SKM-1 (cell line): Measurements from ENCODE around the gene SLC9A5.

Experiments used
- DNase-seq: peaks from one replicate; lab custom pipeline; 2025; ENCODE audit not compliant: unreplicated experiment; lab: John Stamatoyannopoulos, UW

The SLC9A5 gene

GRCh38 chr16:67238278-67238575, 10.6 kb upstream of the SLC9A5 start:
- DNase-seq: no peak

DNA sequence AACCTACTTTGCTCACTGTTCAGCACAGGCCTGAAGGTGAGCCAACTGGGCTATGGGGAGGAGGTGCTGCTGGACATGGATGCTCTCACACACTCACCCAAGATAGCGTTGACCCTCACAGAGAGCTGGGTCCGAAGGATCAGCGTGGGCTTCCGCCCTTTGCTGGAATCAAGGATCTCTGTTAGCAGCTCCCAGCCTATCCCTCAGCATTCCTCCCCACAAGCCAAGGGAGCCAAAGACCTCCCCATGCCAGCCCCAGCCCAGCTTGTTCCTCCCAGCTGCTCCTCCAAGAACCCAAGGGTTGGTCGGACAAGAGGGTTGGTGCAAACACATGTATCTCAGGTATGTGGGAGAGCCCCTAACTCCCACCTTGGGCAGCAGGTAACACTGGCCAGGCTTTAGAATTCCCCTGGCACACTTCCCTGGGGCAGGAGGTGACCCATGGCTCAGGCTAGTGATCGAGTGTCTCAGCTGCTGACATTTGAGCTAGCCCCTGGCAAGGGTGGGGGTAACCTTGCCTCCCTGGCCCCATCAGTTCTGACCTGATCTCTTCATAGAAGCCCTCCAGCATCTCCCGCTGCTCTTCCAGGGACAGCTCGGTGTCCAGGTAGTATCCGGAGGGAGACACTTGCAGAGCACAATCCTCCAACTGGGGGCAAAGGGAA, 9.8 kb upstream of the SLC9A5 start:
- DNase-seq: no peak

GRCh38 chr16:67240506-67240905, 8.3 kb upstream of the SLC9A5 start:
- DNase-seq: no peak

DNA sequence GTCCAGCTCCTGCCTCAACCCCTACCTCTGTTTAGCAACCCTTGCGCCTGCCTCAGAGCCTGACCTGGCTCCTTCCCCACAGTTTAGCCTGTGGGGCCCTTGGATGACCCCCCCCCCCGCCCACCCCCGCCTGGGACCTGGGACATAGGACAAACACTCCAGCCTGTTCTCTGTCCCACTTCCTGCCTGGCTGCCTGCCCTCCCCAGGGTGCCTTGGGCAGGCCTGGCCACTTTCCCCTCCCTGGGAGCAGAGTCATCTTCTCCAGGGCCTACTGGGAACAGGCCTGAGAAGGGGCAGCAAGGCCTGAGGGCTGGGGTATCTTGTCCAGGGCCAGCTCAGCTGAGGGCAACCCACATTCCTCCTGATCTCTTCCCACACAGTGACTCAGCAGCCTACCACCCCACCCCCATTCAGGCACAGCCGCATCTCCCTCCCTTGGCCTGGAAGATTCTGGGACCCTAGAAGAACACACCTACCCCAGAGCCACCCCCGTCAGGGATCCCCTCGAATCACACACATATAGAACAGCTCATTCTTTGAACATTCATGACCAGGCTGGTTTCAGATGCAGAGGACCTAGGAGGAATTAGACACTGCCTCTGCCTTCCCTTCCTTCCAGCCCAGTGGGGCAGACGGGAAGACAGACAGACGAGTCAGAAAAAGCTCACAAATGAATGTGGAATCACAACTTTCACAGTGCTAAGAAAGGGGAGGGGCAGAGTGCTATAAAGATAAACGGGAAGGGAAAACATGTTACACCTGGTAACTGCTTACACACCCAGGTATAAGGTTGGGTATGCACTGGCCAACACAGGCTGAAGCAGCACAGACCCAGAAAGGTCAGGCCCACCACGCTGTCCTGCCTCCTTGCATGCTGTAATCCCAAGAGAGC, 7.5 kb upstream of the SLC9A5 start:
- DNase-seq: no peak

DNA sequence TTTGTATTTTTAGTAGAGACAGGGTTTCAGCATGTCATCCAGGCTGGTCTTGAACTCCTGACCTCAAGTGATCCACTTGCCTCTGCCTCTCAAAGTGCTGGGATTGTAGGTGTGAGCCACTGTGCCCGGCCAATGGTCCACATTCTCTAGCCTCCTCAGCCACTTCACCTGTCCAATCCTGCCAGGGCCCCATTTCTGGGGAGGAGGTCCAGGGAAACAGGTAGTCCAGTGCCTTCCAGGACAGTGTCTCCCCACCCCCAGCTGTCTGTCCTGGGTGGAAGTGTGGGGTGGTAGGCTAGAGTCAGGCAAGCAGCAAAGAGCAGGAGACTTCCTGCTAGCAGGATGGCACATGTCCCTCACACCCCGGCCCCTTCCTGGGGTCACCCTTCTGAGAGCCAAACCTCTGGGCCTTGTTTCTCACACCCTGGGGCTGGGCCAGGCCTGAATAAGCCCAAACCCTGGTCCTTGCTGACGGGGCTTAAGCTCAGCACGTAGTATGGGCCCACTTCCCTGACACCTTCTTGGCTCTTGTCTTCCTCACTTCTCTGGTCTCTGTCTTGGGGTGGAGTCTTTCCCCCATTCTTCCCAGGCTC, 6.5 kb upstream of the SLC9A5 start:
- DNase-seq: no peak

DNA sequence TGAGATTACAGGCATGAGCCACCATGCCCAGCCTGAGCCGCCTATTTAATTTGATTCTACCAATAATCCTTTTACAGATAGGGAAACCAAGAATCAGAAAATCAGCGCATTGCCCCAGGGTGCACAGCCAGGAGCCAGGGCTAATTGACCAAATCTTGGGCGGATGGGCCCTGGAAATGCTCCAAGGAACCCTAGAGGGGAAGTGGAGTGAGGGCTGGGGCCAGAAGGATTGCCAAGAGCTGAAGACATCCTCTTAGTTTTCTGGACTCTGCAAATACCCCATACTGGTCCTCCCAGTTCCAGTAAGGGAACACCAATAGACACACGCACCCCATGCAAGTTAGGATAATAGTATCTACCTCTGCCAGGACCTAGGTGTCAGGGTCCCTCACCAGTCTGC, 5.3 kb upstream of the SLC9A5 start:
- DNase-seq: no peak

DNA sequence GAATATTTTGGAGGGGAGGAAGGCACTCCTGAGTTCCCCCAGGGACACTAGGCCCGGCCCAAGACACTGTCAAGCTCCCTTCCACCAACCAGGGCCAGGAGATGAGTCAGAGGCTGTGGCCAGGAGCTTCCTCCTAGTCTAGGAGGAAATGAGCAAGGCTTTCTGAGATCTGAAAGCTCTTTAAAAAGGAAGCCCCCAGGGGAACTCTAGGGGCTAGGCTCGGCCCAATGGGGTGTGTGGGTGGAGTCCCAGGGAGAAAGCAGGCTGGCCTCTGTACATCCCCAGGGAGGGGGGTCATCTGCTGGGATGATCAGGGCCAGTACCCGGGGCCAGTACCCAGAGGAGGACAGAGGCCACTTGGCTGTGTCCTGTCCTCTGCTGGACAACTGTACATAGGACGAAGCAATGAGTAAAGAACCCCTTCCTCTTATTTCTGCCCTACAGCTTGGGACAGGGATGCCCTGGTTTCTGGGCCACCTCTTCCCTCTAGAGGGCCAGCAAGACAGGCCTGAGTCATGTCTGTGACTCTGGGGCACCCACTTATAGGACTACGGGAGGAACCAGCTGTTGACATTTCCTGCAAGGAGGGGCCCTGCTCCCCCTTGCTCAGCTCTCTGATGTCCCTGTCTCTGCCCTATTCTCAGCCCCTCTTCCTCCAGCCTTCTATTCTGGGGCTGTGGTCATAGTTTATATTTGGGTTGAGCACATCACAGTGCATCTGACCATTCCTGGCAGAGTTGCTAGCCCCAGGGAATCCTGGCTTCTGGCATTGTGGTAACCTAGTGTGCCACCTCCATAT, 4.2 kb upstream of the SLC9A5 start:
- peak; percentile 92 for DNase-seq

GRCh38 chr16:67245186-67245585, 3.6 kb upstream of the SLC9A5 start:
- no peak for DNase-seq

- no peak for DNase-seq
Observed at GRCh38 chr16:67245674-67246080, 3.1 kb upstream of the SLC9A5 start.

DNA sequence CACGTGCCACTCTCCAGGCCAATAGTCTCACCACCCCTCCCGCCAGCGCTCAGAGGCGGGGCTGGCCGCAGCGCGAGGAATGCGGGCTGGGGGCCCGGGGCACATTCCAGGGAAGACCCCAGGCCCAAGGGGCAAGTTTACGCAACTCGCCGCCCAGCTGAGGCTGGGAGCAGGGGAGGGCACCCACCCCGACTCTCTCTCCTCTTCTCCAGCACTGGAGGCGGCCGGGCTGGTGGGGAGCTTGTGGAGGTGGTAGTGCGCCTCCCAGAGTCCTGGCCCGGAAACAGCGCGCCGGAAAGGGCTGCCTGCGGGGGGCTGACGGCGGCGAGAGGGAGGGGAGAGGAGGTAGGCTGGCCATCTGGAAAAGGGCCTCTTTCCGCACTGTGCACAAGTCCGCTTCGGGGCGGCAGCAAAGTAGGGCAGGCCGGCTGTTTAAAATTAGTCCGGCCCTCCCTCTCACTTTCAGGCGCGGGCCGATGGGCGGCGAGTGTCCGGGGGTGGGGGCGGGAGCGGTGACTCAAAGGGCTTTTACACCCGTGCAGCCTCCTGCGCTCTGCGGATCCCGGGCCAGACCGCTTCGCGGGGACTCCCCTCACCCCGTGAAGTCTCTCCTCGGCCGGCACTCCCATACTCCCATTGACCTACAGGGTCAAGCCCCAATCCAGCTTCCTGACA, 2.6 kb upstream of the SLC9A5 start:
- DNase-seq: no peak

- no peak for DNase-seq
Observed at GRCh38 chr16:67246756-67247191, 2.0 kb upstream of the SLC9A5 start.

DNA sequence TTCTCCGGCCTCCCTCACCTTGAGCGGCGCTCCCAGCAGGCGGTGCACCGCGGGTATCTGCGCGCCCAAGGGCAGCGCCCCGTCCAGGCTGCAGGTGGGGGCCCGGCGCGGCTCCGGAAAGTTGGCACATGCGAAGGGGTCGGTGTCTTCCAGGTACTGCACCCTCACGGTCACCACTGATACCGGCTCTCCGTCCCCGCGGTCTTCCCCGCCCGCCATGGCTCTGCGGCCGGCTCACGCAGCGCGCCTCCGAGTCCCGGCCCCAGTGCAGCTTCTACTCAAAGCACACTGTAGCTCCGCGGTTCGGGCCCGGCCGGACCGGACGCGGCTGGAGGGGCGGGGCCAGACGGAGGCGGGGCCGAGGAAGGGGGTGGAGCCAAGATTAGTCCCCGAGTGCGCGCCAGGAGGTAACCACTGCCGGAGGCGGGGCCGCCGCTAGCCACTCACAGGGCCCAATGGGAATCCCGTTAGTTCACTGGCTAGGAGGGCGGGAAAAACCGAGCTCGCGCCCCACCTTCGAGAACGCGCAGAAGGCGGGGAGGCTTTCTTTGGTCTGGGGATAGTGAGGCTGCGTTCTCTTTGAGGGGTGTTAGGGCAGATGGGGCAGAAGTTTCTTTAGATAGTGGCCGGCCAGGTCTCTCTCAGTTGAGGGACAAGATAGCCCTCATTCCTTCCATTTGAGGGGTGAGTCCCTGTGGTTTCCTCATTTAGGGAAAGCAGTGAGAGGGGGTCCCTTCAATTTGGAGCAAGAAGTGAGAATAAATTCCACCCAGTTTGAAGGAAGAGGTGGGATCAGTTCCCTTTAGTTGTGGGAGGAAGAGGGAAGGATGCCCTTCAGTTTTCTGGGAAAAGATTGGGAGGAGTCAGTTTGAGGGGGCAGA, 1.3 kb upstream of the SLC9A5 start, which contains the start of gene FHOD1:
Gene FHOD1, minus strand, starts transcription at position 290 of the 881 bp plus-strand sequence. Its CDS starts 71 bp downstream, at position 219.
- DNase-seq: peak; percentile 85

- no peak for DNase-seq
Observed at GRCh38 chr16:67248073-67248400, 742 bp upstream of the SLC9A5 start.

DNA sequence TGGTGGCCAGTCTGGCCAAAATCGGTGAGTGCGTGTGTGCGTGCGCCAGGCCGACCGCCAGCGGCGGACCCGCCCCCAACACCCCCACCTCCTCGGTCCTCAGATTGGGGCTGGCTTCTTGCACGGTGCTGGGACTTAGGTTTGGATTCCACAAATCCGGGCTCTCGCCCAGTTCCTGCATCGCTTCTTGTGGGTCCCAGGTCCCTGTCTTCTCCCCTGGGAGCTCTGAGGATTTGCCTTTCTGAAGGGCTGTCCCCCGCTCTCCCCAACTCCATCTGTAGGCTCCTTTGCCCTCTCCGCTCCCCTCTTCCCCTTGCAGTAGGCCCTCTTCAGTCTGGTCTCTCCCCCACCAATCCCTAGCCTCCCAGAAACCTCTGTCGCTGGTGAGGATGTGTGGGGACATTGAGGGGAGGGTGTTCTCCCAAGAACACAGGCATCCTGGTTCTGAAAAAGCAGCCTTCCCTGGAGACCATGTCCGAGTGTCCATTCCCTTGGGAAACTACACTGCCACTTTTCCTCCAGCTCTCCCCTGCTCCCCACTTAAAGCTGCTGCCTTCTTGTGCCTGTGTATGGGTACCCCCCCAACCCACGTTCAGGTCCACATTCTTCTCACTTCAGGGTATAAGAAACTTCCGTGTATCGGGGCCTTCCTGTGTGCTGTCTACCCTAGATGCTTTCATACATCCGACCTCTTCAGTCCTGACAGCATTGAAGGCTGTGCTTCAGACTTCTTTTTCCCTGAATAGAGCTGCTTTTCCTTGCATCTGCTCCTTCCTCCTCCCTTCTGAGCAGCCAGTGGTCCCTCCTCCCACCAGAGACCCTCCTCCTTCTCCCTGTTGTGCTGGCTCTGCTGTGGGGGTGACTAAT, 632 bp downstream of the SLC9A5 start:
- DNase-seq: no peak

GRCh38 chr16:67250045-67250327, 1.2 kb downstream of the SLC9A5 start:
- DNase-seq: no peak

- no peak for DNase-seq
Observed at GRCh38 chr16:67252609-67253497, 4.1 kb downstream of the SLC9A5 start.

DNA sequence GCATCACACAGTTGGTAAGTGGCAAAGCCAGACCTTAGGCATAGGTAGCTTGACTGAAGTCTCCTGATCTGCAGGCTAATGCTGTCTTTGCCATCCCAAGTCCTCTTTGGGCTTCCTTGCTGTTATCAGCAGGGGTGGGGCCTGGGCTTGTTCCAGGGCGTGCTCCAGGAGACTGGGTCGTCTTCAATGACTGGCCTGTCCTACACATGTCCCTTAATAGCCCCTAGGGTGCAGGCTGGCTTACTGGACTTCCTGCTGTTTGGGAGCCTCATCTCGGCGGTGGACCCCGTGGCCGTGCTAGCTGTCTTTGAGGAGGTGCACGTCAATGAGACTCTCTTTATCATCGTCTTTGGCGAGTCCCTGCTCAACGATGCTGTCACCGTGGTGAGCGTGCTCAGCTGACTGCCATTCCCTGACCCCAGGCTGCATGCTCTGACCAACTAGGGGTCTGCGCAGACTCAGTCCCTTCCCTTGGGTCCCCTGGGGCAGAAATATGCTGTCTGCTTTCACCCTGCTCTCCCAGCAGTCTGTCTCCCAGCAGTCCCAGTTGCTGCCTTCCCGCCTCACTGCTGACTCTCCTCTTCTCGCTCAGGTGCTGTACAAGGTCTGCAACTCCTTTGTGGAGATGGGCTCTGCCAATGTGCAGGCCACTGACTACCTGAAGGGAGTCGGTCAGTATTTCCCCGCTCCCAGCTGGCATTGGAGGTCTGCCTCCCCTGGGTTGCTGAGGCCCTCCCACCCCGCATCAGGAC, 6.2 kb downstream of the SLC9A5 start:
- DNase-seq: no peak
